HG03558 (cell line): ENCODE measurements around the gene IFT22.
"Not testable (repeated sequence)": the region's sequence is repeated elsewhere in the genome, so short reads cannot be mapped to it uniquely, and the experiment has no call there.

Experiments used
- ATAC-seq: cut with Tn5 transposase; IDR thresholded peaks from one replicate; pipeline ENCODE4 v1.9.1; 2021; ENCODE audit warnings: moderate number of reproducible peaks; ENCODE audit not compliant: unreplicated experiment; ENCODE audit errors: extremely low read depth

IFT22 gene

GRCh38 chr7:101319401-101319800, 2.2 kb downstream of the IFT22 start:
- no peak for ATAC-seq

GRCh38 chr7:101315336-101315735, 6.3 kb downstream of the IFT22 start:
- no peak for ATAC-seq

GRCh38 chr7:101308245-101309085, 13.1 kb downstream of the IFT22 start:
- ATAC-seq, result no peak

GRCh38 chr7:101306307-101306706, 15.3 kb downstream of the IFT22 start:
- ATAC-seq, result no peak

- no peak for ATAC-seq
Observed at GRCh38 chr7:101303102-101303701, 18.4 kb downstream of the IFT22 start.

- ATAC-seq, result no peak
Observed at GRCh38 chr7:101302641-101303101, 18.9 kb downstream of the IFT22 start.

- ATAC-seq, result no peak
Observed at GRCh38 chr7:101300465-101301376, 20.9 kb downstream of the IFT22 start.

- no peak for ATAC-seq
Observed at GRCh38 chr7:101299511-101300464, 21.8 kb downstream of the IFT22 start.

- ATAC-seq, result no peak
Observed at GRCh38 chr7:101294832-101295121, 26.8 kb downstream of the IFT22 start.

- no peak for ATAC-seq
Observed at GRCh38 chr7:101294039-101294831, 27.4 kb downstream of the IFT22 start.

- ATAC-seq, result not testable (repeated sequence)
Observed at GRCh38 chr7:101293069-101294021, 28.3 kb downstream of the IFT22 start.

GRCh38 chr7:101292566-101292965, 29.0 kb downstream of the IFT22 start:
- ATAC-seq, result not testable (repeated sequence)

- ATAC-seq, result not testable (repeated sequence)
Observed at GRCh38 chr7:101290186-101291037, 31.2 kb downstream of the IFT22 start.

GRCh38 chr7:101289687-101290086, 31.9 kb downstream of the IFT22 start:
- not testable (repeated sequence) for ATAC-seq

GRCh38 chr7:101288439-101288838, 33.2 kb downstream of the IFT22 start:
- no peak for ATAC-seq

GRCh38 chr7:101287032-101287431, 34.6 kb downstream of the IFT22 start:
- no peak for ATAC-seq

- not testable (repeated sequence) for ATAC-seq
Observed at GRCh38 chr7:101285880-101286279, 35.7 kb downstream of the IFT22 start.
